SK-N-SH (cell line): ENCODE data around the gene NHLRC2. TPM values are rescaled to one million over a fixed set of nuclear protein-coding genes. Genes with fewer than 3 reads are reported as not detected.

Experiments used
- CTCF ChIA-PET: fragments of 300-600, 350-600 bp; formaldehyde crosslinking; extraction: SDS; loops from one replicate; lab custom pipeline; 2021; lab: Yijun Ruan, JAX
- POLR2A ChIA-PET: fragments of 350-600 bp; sonication (Branson Sonifier 250); formaldehyde crosslinking; extraction: SDS; loops from one replicate; lab custom pipeline; 2020; ENCODE audit warnings: antibody characterized with exemption, inconsistent platforms; lab: Yijun Ruan, JAX
- DNase-seq: peaks from one replicate; pipeline ENCODE4 v3.0.0; 2012
- H2AFZ ChIP-seq: fragments of 200-600 bp; sonication (generic); 2 replicates; pipeline ENCODE4 v1.8.1; 2016; ENCODE audit warnings: antibody characterized with exemption, mild to moderate bottlenecking, low read depth
- H3F3A ChIP-seq: fragments of 200-600 bp; sonication (generic); replicated peaks from 2 replicates; pipeline ENCODE3; 2016; ENCODE audit warnings: antibody characterized with exemption, mild to moderate bottlenecking; ENCODE audit not compliant: insufficient read depth
- H3K27ac ChIP-seq, 2 experiments: fragments of 200-500 bp in 1 of 2; fragments of 200-600 bp in 1 of 2; sonication (Bioruptor generic) in 1 of 2; sonication (generic), shearing (Covaris generic) in 1 of 2; 2 replicates each; pipeline versions ENCODE4 v1.5.1 to v1.6.1; 2014 to 2016; ENCODE audit warnings: low read depth in 2 of 2, inconsistent platforms in 1 of 2, low read length in 1 of 2, mild to moderate bottlenecking in 1 of 2, mixed read lengths in 1 of 2
- H3K27me3 ChIP-seq: fragments of 200-600 bp; sonication (generic), shearing (Covaris generic); 2 replicates; pipeline ENCODE4 v1.6.1; 2016; ENCODE audit warnings: mixed run types; ENCODE audit not compliant: insufficient read depth
- H3K36me3 ChIP-seq, 2 experiments: fragments of 200-500 bp in 1 of 2; fragments of 200-600 bp in 1 of 2; sonication (Bioruptor generic) in 1 of 2; sonication (generic) in 1 of 2; replicated peaks in 1 of 2; 2 replicates each; pipeline versions ENCODE3 to v1.5.1; 2014 to 2016; ENCODE audit warnings: low read length in 1 of 2, mild to moderate bottlenecking in 1 of 2; ENCODE audit not compliant: insufficient read depth in 2 of 2, control insufficient read depth in 1 of 2
- H3K4me1 ChIP-seq, 2 experiments: fragments of 200-500 bp in 1 of 2; fragments of 200-600 bp in 1 of 2; sonication (Bioruptor generic) in 1 of 2; sonication (generic), shearing (Covaris generic) in 1 of 2; 2 replicates each; pipeline versions ENCODE4 v1.5.1 to v1.6.1; 2014 to 2016; ENCODE audit warnings: low read depth in 1 of 2, low read length in 1 of 2, mixed run types in 1 of 2; ENCODE audit not compliant: insufficient read depth in 2 of 2, control insufficient read depth in 1 of 2
- H3K4me2 ChIP-seq: fragments of 200-600 bp; sonication (generic), shearing (Covaris generic); 2 replicates; pipeline ENCODE4 v1.6.1; 2017; ENCODE audit warnings: mixed run types
- H3K4me3 ChIP-seq, 2 experiments: fragments of 200-500 bp in 1 of 2; fragments of 200-600 bp in 1 of 2; sonication (Bioruptor generic) in 1 of 2; sonication (generic), shearing (Covaris generic) in 1 of 2; 2 replicates each; pipeline versions ENCODE4 v1.5.1 to v1.8.1; 2014 to 2016; ENCODE audit warnings: low read depth in 2 of 2, inconsistent platforms in 1 of 2, low read length in 1 of 2, mild to moderate bottlenecking in 1 of 2, mixed read lengths in 1 of 2, moderate library complexity in 1 of 2
- H3K79me2 ChIP-seq: fragments of 200-600 bp; sonication (generic); 2 replicates; pipeline ENCODE4 v1.8.1; 2017; ENCODE audit warnings: mild to moderate bottlenecking; ENCODE audit not compliant: insufficient read depth
- H3K9ac ChIP-seq: fragments of 200-600 bp; sonication (generic); 2 replicates; pipeline ENCODE4 v1.6.1; 2017; ENCODE audit warnings: mixed run types
- H3K9me2 ChIP-seq: fragments of 200-600 bp; sonication (generic); 2 replicates; pipeline ENCODE4 v1.6.1; 2017; ENCODE audit warnings: mixed run types
- H3K9me3 ChIP-seq: fragments of 200-600 bp; sonication (generic); 2 replicates; pipeline ENCODE4 v1.6.1; 2017; ENCODE audit warnings: mixed run types, mild to moderate bottlenecking, moderate library complexity
- H4K20me1 ChIP-seq: fragments of 200-600 bp; sonication (generic); 2 replicates; pipeline ENCODE4 v1.6.1; 2017; ENCODE audit warnings: mild to moderate bottlenecking, mixed run types; ENCODE audit not compliant: insufficient read depth
- CHD2 ChIP-seq: fragments of 150-350 bp; IDR thresholded peaks from 2 replicates; pipeline ENCODE4 v1.6.1; 2018; ENCODE audit warnings: low read length; ENCODE audit not compliant: partially characterized antibody
- MEF2A ChIP-seq: IDR thresholded peaks from 2 replicates; pipeline ENCODE4 v1.4.0; 2012; ENCODE audit warnings: low read depth, borderline replicate concordance
- MXI1 ChIP-seq: IDR thresholded peaks from 2 replicates; pipeline ENCODE4 v1.6.1; 2012; ENCODE audit warnings: mild to moderate bottlenecking, low read depth, low read length, improper control_type of control experiment
- NFIC ChIP-seq: IDR thresholded peaks from 2 replicates; pipeline ENCODE4 v1.4.0; 2012; ENCODE audit warnings: borderline replicate concordance
- POLR2AphosphoS5 ChIP-seq: IDR thresholded peaks from 2 replicates; pipeline ENCODE4 v1.6.1; 2012; ENCODE audit warnings: low read depth, low read length
- RAD21 ChIP-seq: IDR thresholded peaks from 2 replicates; pipeline ENCODE4 v1.6.1; 2012; ENCODE audit warnings: mild to moderate bottlenecking, low read length
- RFX5 ChIP-seq: IDR thresholded peaks from 2 replicates; pipeline ENCODE4 v1.6.1; 2012; ENCODE audit warnings: mild to moderate bottlenecking, improper control_type of control experiment, low read length
- SIN3A ChIP-seq: IDR thresholded peaks from 2 replicates; pipeline ENCODE4 v1.6.1; 2012; ENCODE audit warnings: low read depth, mild to moderate bottlenecking, low read length, moderate library complexity, borderline replicate concordance
- TAF1 ChIP-seq: IDR thresholded peaks from 2 replicates; pipeline ENCODE4 v1.6.1; 2012; ENCODE audit warnings: low read depth, mild to moderate bottlenecking, low read length, moderate library complexity, borderline replicate concordance
- WGBS: methylation state at CpG from one replicate; pipeline ENCODE4 v1.1.6; 2017; ENCODE audit warnings: low lambda C conversion rate; 5-methylcytosine and 5-hydroxymethylcytosine counted together
- polyA plus RNA-seq, 3 experiments: library from polyadenylated mRNA; depleted of rRNA; stranded (reverse); fragments of >200 nt; gene quantifications; 2 replicates each; pipeline ENCODE4 v1.2.3, GENCODE V29; 2012
- TF ChIP-seq, protein P1 (sequence below): fragments of 200-600 bp; sonication (generic); IDR thresholded peaks from 2 replicates; pipeline ENCODE4 v1.6.1; 2017; ENCODE audit warnings: antibody characterized with exemption, mild to moderate bottlenecking, moderate library complexity
- TF ChIP-seq, protein P2 (sequence below): IDR thresholded peaks from 2 replicates; pipeline ENCODE4 v1.6.1; 2012; ENCODE audit warnings: mild to moderate bottlenecking, low read depth, low read length, moderate library complexity
- TF ChIP-seq, protein P3 (sequence below): fragments of 150-350 bp; IDR thresholded peaks from 2 replicates; pipeline ENCODE4 v1.6.1; 2016; ENCODE audit warnings: mild to moderate bottlenecking, low read depth, low read length

The NHLRC2 gene
- polyA plus RNA-seq, 1 of the 3 experiments (the other 2 are of a cell fraction) = 2.8 TPM

DNA sequence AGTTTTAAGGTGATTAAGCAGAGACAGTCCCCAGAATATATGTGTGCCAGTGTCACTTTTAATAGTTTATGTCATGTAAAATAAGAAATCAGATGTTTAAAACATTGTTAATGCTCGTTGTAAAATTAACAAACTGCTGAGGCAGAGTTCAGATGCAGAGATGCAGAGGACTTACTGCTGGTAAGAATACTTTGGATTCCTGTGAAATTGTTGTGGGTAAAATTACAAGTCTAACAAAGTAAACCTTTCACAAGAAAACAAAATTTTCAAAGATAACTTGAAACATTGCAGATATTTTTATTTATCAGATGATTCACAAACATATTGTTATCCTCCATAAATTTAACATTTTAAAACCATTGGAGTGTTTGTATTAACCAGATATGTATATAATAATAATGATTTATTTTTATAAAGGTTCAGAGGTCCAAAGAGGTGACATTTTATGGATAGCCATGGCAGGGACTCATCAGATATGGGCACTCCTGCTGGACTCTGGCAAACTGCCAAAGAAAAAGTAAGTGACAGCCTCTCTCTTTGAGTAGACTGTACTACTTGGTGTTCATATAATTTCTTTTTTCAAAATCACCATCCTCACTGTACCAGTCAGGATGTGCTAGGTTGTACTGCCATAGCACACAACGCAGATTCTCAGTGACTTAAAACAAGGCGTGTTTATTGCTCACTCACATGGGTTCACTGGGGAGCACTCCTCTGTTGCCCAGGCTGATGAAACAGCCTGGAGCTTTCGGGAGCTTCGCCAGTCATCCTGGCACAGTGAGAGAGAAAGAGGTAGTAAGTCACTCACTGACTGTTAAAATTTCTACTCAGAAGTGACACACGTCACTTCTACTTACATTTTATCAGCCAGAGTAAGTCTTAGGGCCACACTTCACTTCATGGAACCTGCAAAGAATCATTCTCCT, 43.5 kb downstream of the NHLRC2 start:
- Histone ChIP-seq H3K27ac (peak overlapping the region in 1 of 2 experiments; percentile 22; a peak in 2 of 4 replicates), H3K9me2 (no peaks in the 10 kb centered on the region), H4K20me1 (no peaks in the 10 kb centered on the region), H3K9me3 (no peaks in the 10 kb centered on the region), H3K27me3 (no peaks in the 10 kb centered on the region), H3K4me2 (no peak overlapping the region), H2AFZ (no peak overlapping the region), H3F3A (peaks cover 3% of the 10 kb centered on the region), H3K4me3 (no peak overlapping the region), H3K9ac (no peak overlapping the region)
- DNase-seq = peak; percentile 15
- POLR2A ChIA-PET = no interaction called here
- no peak for TF ChIP-seq RAD21
- no peak for TF ChIP-seq TAF1
- peak; percentile 44; the same call in 1 of the 2 replicates for TF ChIP-seq NFIC
- TF ChIP-seq, all 33 proteins: peak for 1
- peaks cover 5 to 15% of the 10 kb centered on the region in 2 experiments; a peak in 3 of 4 replicates for H3K4me1 ChIP-seq
- WGBS = 96% methylated on average over 6 of the region's 6 CpGs
- CTCF ChIA-PET = interaction anchor here (0.6 to 1.6 kb wide), 2 partner anchors 10 to 15 kb away, joined by 3 read pairs; no protein-coding TSS in a partner anchor
- no peaks in the 10 kb centered on the region; the same call in 1 of the 2 replicates for H3K79me2 ChIP-seq
- peaks cover 18 to 37% of the 10 kb centered on the region in 2 experiments for H3K36me3 ChIP-seq

DNA sequence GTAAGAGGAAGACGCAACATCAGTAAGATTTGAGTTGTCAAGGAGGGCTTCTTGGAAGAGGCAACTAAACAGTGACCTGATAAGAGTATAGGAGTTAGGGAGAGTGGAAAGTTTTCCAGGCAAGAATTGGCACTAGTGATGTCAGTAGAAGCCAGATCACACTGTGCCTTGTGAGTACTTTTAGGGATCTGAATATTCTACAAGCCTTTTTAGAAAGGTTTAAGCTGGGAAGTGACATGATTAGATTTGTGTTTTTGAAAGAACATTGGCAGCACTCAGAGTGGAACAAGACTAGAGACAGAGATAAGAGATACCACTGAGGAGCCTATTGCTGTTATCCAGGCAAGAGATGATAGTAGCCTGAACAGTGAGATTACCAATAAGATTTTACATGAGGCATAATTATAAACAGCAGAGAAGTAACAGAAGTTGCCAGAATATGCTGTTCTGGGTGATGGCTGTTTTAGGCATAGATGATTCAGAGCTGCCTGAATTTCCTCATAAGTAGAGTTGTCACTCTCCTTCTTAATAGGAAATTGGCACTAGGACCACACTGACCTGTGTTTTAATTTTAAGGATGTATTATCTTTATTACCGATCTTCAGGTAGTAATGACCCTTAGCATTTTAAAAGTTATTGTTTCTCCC, 45.6 kb downstream of the NHLRC2 start:
- no peak overlapping the region for H3K4me3 ChIP-seq
- no peaks in the 10 kb centered on the region for H3K27me3 ChIP-seq
- TF ChIP-seq RFX5 (no peak), MEF2A (no peak), POLR2AphosphoS5 (no peak)
- H3K79me2 ChIP-seq = no peaks in the 10 kb centered on the region; the same call in 1 of the 2 replicates
- ChIA-PET POLR2A (no interaction called here), CTCF (no interaction called here)
- H3K9me3 ChIP-seq = no peaks in the 10 kb centered on the region
- no peaks in the 10 kb centered on the region for H3K9me2 ChIP-seq
- H3K36me3 ChIP-seq = peaks cover 38 to 58% of the 10 kb centered on the region in 2 experiments
- H3K27ac ChIP-seq = peak overlapping the region in 1 of 2 experiments; percentile 22; a peak in 1 of 4 replicates
- H3F3A ChIP-seq = no peaks in the 10 kb centered on the region
- H3K4me1 ChIP-seq = peaks cover 5 to 13% of the 10 kb centered on the region in 2 experiments; a peak in 3 of 4 replicates
- DNase-seq = peak; percentile 8
- no peaks in the 10 kb centered on the region for H4K20me1 ChIP-seq
- H3K9ac ChIP-seq = no peak overlapping the region
- WGBS = 86% methylated on average over 2 of the region's 2 CpGs
- H2AFZ ChIP-seq = no peak overlapping the region
- no peak overlapping the region for H3K4me2 ChIP-seq

DNA sequence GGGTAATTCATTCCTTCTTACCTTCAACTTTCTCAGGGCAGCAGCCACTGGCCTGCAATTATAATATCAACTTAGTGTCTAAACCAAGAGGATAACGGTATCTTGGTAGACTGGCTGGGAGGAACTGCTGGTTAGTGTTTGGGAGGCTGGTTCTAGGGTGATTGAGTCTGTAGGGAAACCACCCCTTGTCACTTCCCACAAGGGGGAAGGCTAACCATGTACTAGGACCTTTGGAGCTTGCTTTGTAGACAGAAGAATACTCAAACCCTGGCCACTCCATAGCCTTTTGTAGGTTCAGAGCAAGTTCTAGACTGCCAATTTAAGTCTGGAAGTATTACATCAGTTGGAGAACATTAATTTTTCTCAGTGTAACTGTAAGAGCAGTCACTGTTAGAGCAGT, 51.3 kb downstream of the NHLRC2 start:
- no peak for DNase-seq
- Histone ChIP-seq H3K4me2 (no peak overlapping the region), H3K9me2 (no peaks in the 10 kb centered on the region), H3K4me3 (no peak overlapping the region), H3K36me3 (peaks cover 74 to 78% of the 10 kb centered on the region in 2 experiments), H3K9me3 (no peaks in the 10 kb centered on the region), H3K27me3 (no peaks in the 10 kb centered on the region), H3K79me2 (no peaks in the 10 kb centered on the region), H3K27ac (no peak overlapping the region), H3K9ac (no peak overlapping the region), H2AFZ (no peak overlapping the region), H3K4me1 (peaks cover 0 to 7% of the 10 kb centered on the region in 2 experiments; a peak in 1 of 4 replicates), H4K20me1 (no peaks in the 10 kb centered on the region), H3F3A (peaks cover 4% of the 10 kb centered on the region)
- WGBS = 95% methylated on average over 1 of the region's 1 CpG
- CTCF ChIA-PET = no interaction called here
- POLR2A ChIA-PET = no interaction called here
- TF ChIP-seq CHD2 = no peak
- TF ChIP-seq MXI1 = no peak
- TF ChIP-seq, protein P1, sequence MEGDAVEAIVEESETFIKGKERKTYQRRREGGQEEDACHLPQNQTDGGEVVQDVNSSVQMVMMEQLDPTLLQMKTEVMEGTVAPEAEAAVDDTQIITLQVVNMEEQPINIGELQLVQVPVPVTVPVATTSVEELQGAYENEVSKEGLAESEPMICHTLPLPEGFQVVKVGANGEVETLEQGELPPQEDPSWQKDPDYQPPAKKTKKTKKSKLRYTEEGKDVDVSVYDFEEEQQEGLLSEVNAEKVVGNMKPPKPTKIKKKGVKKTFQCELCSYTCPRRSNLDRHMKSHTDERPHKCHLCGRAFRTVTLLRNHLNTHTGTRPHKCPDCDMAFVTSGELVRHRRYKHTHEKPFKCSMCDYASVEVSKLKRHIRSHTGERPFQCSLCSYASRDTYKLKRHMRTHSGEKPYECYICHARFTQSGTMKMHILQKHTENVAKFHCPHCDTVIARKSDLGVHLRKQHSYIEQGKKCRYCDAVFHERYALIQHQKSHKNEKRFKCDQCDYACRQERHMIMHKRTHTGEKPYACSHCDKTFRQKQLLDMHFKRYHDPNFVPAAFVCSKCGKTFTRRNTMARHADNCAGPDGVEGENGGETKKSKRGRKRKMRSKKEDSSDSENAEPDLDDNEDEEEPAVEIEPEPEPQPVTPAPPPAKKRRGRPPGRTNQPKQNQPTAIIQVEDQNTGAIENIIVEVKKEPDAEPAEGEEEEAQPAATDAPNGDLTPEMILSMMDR = no peak
- TF ChIP-seq SIN3A = no peak
- TF ChIP-seq, protein P2, sequence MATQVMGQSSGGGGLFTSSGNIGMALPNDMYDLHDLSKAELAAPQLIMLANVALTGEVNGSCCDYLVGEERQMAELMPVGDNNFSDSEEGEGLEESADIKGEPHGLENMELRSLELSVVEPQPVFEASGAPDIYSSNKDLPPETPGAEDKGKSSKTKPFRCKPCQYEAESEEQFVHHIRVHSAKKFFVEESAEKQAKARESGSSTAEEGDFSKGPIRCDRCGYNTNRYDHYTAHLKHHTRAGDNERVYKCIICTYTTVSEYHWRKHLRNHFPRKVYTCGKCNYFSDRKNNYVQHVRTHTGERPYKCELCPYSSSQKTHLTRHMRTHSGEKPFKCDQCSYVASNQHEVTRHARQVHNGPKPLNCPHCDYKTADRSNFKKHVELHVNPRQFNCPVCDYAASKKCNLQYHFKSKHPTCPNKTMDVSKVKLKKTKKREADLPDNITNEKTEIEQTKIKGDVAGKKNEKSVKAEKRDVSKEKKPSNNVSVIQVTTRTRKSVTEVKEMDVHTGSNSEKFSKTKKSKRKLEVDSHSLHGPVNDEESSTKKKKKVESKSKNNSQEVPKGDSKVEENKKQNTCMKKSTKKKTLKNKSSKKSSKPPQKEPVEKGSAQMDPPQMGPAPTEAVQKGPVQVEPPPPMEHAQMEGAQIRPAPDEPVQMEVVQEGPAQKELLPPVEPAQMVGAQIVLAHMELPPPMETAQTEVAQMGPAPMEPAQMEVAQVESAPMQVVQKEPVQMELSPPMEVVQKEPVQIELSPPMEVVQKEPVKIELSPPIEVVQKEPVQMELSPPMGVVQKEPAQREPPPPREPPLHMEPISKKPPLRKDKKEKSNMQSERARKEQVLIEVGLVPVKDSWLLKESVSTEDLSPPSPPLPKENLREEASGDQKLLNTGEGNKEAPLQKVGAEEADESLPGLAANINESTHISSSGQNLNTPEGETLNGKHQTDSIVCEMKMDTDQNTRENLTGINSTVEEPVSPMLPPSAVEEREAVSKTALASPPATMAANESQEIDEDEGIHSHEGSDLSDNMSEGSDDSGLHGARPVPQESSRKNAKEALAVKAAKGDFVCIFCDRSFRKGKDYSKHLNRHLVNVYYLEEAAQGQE = no peak
- TF ChIP-seq, protein P3, sequence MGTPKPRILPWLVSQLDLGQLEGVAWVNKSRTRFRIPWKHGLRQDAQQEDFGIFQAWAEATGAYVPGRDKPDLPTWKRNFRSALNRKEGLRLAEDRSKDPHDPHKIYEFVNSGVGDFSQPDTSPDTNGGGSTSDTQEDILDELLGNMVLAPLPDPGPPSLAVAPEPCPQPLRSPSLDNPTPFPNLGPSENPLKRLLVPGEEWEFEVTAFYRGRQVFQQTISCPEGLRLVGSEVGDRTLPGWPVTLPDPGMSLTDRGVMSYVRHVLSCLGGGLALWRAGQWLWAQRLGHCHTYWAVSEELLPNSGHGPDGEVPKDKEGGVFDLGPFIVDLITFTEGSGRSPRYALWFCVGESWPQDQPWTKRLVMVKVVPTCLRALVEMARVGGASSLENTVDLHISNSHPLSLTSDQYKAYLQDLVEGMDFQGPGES = no peak
